Neural crest cell (in vitro differentiated cells): ENCODE results near the gene SESN3. TPM values are rescaled to one million over a fixed set of nuclear protein-coding genes. Genes with fewer than 3 reads are reported as not detected.

ENCODE experiments used
- DNase-seq: peaks from one replicate; pipeline ENCODE4 v3.0.0; 2021; ENCODE audit warnings: low read depth, mixed read lengths, low spot score
- H3K27ac Mint-ChIP-seq: one replicate; pipeline ENCODE4 v1.8.0; 2021; ENCODE audit warnings: mild to moderate bottlenecking, mixed read lengths; ENCODE audit not compliant: unreplicated experiment
- H3K27me3 Mint-ChIP-seq: 2 replicates; pipeline ENCODE4 v1.8.0; 2021; ENCODE audit warnings: low read depth, mild to moderate bottlenecking, mixed read lengths
- H3K36me3 Mint-ChIP-seq: 2 replicates; pipeline ENCODE4 v1.8.0; 2021; ENCODE audit warnings: low read depth, mild to moderate bottlenecking, mixed read lengths
- H3K4me1 Mint-ChIP-seq: 2 replicates; pipeline ENCODE4 v1.8.0; 2021; ENCODE audit warnings: mixed read lengths
- H3K4me3 Mint-ChIP-seq: one replicate; pipeline ENCODE4 v1.8.0; 2021; ENCODE audit warnings: mild to moderate bottlenecking, mixed read lengths
- H3K9me3 Mint-ChIP-seq: 2 replicates; pipeline ENCODE4 v1.8.0; 2021; ENCODE audit warnings: mixed read lengths
- CTCF ChIP-seq: fragments of 200-600 bp; sonication (generic); conservative IDR thresholded peaks from 2 replicates; pipeline ENCODE4 v1.5.0; 2021; ENCODE audit warnings: antibody characterized with exemption, mild to moderate bottlenecking
- total RNA-seq: library from RNA; stranded (reverse); gene quantifications from 2 replicates; pipeline ENCODE4 v1.2.1, GENCODE V29; 2021

The SESN3 gene
- total RNA-seq, 1 donor from 2014 or later: 77.8 TPM

- Mint-ChIP-seq H3K9me3 (no peaks in the 10 kb centered on the region), H3K27ac (no peak overlapping the region), H3K27me3 (no peaks in the 10 kb centered on the region), H3K4me1 (peaks cover 29% of the 10 kb centered on the region), H3K36me3 (no peaks in the 10 kb centered on the region), H3K4me3 (no peak overlapping the region)
- no peak for DNase-seq
- no peak for TF ChIP-seq CTCF
These were observed 16.2 kb upstream of the SESN3 start for GRCh38 chr11:95247127-95247684.

GRCh38 chr11:95245581-95245980 is 14.6 kb upstream of the SESN3 start:
- H3K36me3 Mint-ChIP-seq: no peaks in the 10 kb centered on the region
- H3K9me3 Mint-ChIP-seq: no peaks in the 10 kb centered on the region
- H3K4me3 Mint-ChIP-seq: no peak overlapping the region
- no peaks in the 10 kb centered on the region for H3K27me3 Mint-ChIP-seq
- peaks cover 22% of the 10 kb centered on the region for H3K4me1 Mint-ChIP-seq
- no peak for DNase-seq
- TF ChIP-seq CTCF: no peak
- no peak overlapping the region for H3K27ac Mint-ChIP-seq

- no peak for DNase-seq
- Mint-ChIP-seq H3K36me3 (no peaks in the 10 kb centered on the region), H3K9me3 (no peaks in the 10 kb centered on the region), H3K4me1 (peaks cover 22% of the 10 kb centered on the region), H3K27ac (no peak overlapping the region), H3K27me3 (no peaks in the 10 kb centered on the region), H3K4me3 (no peak overlapping the region)
- TF ChIP-seq CTCF: no peak
These were observed 14.0 kb upstream of the SESN3 start for GRCh38 chr11:95245038-95245437.

GRCh38 chr11:95243673-95244072 is 12.7 kb upstream of the SESN3 start:
- Mint-ChIP-seq H3K4me1 (peaks cover 12% of the 10 kb centered on the region), H3K4me3 (no peak overlapping the region)

GRCh38 chr11:95242845-95243605 is 12.0 kb upstream of the SESN3 start:
- TF ChIP-seq CTCF: no peak
- peaks cover 7% of the 10 kb centered on the region for H3K4me1 Mint-ChIP-seq
- DNase-seq: no peak
- H3K4me3 Mint-ChIP-seq: no peak overlapping the region
- no peaks in the 10 kb centered on the region for H3K27me3 Mint-ChIP-seq
- no peaks in the 10 kb centered on the region for H3K9me3 Mint-ChIP-seq
- no peaks in the 10 kb centered on the region for H3K36me3 Mint-ChIP-seq
- no peak overlapping the region for H3K27ac Mint-ChIP-seq

More at GRCh38 chr11:95243673-95244072, 12.7 kb upstream of the SESN3 start:
- TF ChIP-seq CTCF: no peak
- DNase-seq: no peak
- no peaks in the 10 kb centered on the region for H3K27me3 Mint-ChIP-seq
- H3K36me3 Mint-ChIP-seq: no peaks in the 10 kb centered on the region
- no peak overlapping the region for H3K27ac Mint-ChIP-seq
- H3K9me3 Mint-ChIP-seq: no peaks in the 10 kb centered on the region
